ENCODE measurements around the gene HKDC1.

- TF ChIP-seq CTCF (conservative IDR thresholded peaks at IDR 0.05; ENCODE audit: low read length) (no peak), EZH2phosphoT487 (IDR thresholded peaks at IDR 0.05; ENCODE audit: borderline replicate concordance) (no peak)
These were observed 92.4 kb downstream of the HKDC1 start for GRCh38 chr10:69312528-69312927.
